ENCODE results near the gene KRT76.

The KRT76 gene

DNA sequence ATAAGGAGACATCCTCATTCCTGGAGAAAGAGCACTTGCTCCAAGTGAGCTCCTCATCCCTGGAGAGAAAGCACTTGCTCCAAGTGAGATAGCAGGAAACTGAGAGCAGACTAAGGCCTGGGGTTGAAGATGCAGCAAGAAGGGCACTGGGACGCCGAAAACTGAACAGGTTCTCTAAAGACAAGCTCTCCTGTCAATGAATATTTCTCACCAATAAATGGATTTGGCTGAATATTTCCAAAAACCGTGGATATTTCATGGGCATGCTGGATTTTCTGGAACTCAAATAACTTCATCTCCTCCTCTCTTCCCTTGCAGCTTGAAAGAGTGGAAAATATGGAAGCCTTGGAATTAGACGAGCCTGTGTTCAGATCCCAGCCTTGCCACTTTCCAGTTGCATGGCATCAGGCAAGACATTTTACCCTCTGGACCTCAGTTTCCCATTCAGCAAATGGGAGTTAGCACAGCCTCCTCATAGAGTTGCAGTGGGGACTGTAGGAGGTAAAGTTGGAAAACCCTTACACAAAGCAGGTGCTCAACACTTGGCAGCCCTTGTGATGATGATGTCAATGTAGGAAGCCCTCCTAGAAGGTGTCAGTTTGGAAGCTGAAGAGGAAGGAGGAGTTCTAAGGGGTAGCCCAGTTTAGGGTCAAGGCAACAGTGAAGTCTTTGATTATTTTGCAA is 4.4 kb upstream of the KRT76 start:
- DNase-seq (ENCODE audit: low read depth): no peak
- TF ChIP-seq POLR2A (IDR thresholded peaks at IDR 0.05; ENCODE audit: extremely low read depth, insufficient read length) (no peak), CTCF (IDR thresholded peaks at IDR 0.05; ENCODE audit: low read depth, low read length) (no peak), MYC (IDR thresholded peaks at IDR 0.05; ENCODE audit: low read depth, low read length) (no peak), MAX (IDR thresholded peaks at IDR 0.05; ENCODE audit: low read depth, low read length) (no peak)
- H3K4me3 ChIP-seq (ENCODE audit: low read depth, low read length): no peak overlapping the region

DNA sequence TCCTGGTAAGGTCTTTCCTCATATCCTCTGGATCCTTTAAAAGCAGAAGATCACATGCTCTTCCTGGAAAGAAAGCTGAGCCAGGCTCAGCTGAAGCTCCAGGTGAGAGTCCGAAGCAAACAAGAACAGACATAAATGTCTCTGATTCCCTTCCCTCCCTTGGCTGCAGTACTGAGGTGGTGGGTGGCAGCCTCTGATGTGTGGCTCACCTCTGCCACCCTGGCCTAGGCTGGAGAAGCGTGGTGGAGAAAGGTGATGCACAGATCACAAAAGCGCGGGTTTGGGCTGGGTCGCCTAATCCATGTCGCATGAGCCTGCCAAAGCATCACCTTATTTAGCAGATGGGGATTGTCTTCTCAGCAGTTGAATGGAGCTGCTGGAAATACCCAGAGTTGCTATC is 2.8 kb upstream of the KRT76 start:
- TF ChIP-seq CTCF (IDR thresholded peaks at IDR 0.05; ENCODE audit: low read depth, low read length) (no peak), POLR2A (IDR thresholded peaks at IDR 0.05; ENCODE audit: extremely low read depth, insufficient read length) (no peak), MAX (IDR thresholded peaks at IDR 0.05; ENCODE audit: low read depth, low read length) (no peak), MYC (IDR thresholded peaks at IDR 0.05; ENCODE audit: low read depth, low read length) (no peak)
- H3K4me3 ChIP-seq (ENCODE audit: low read depth, low read length): no peak overlapping the region
- no peak for DNase-seq (ENCODE audit: low read depth)

- no peak for DNase-seq (ENCODE audit: low read depth)
- TF ChIP-seq POLR2A (IDR thresholded peaks at IDR 0.05; ENCODE audit: extremely low read depth, insufficient read length) (no peak), MAX (IDR thresholded peaks at IDR 0.05; ENCODE audit: low read depth, low read length) (no peak), CTCF (IDR thresholded peaks at IDR 0.05; ENCODE audit: low read depth, low read length) (no peak), MYC (IDR thresholded peaks at IDR 0.05; ENCODE audit: low read depth, low read length) (no peak)
- H3K4me3 ChIP-seq (ENCODE audit: low read depth, low read length): no peak overlapping the region
Observed at GRCh38 chr12:52778833-52779232, 1.7 kb upstream of the KRT76 start.

GRCh38 chr12:52777566-52777965 is 421 bp upstream of the KRT76 start:
- DNase-seq (ENCODE audit: low read depth): no peak
- no peak overlapping the region for H3K4me3 ChIP-seq (ENCODE audit: low read depth, low read length)
- TF ChIP-seq POLR2A (IDR thresholded peaks at IDR 0.05; ENCODE audit: extremely low read depth, insufficient read length) (no peak), MAX (IDR thresholded peaks at IDR 0.05; ENCODE audit: low read depth, low read length) (no peak), CTCF (IDR thresholded peaks at IDR 0.05; ENCODE audit: low read depth, low read length) (no peak)

GRCh38 chr12:52776435-52776834 is 710 bp downstream of the KRT76 start:
- no peak for TF ChIP-seq POLR2A (IDR thresholded peaks at IDR 0.05; ENCODE audit: extremely low read depth, insufficient read length)
- no peak for TF ChIP-seq MYC (IDR thresholded peaks at IDR 0.05; ENCODE audit: low read depth, low read length)
- TF ChIP-seq MAX (IDR thresholded peaks at IDR 0.05; ENCODE audit: low read depth, low read length): no peak
- H3K4me3 ChIP-seq (ENCODE audit: low read depth, low read length): no peak overlapping the region
- DNase-seq (ENCODE audit: low read depth): no peak

- TF ChIP-seq POLR2A (IDR thresholded peaks at IDR 0.05; ENCODE audit: extremely low read depth, insufficient read length) (no peak), MAX (IDR thresholded peaks at IDR 0.05; ENCODE audit: low read depth, low read length) (no peak), MYC (IDR thresholded peaks at IDR 0.05; ENCODE audit: low read depth, low read length) (no peak)
- no peak for DNase-seq (ENCODE audit: low read depth)
- no peak overlapping the region for H3K4me3 ChIP-seq (ENCODE audit: low read depth, low read length)
Observed at GRCh38 chr12:52774629-52775250, 2.4 kb downstream of the KRT76 start.

Measured in NB4 (cell line).